Ramos (cell line): ENCODE data around the gene PSMD5.

Experiments
- in situ Hi-C: fragments of 300-500 bp; cut with MboI; formaldehyde crosslinking; loops from one replicate; pipeline ENCODE4 v1.14.3; 2022; ENCODE audit warnings: low sequenced_read_pairs; ENCODE audit not compliant: unreplicated experiment

The PSMD5 gene

GRCh38 chr9:120860083-120860482 lies 17.4 kb upstream of the PSMD5 start:
- in situ Hi-C loops, result no loop called here

GRCh38 chr9:120859361-120859760 lies 16.6 kb upstream of the PSMD5 start:
- in situ Hi-C loops, result no loop called here

- in situ Hi-C loops, result no loop called here
Measured at GRCh38 chr9:120857902-120858301, 15.2 kb upstream of the PSMD5 start.

- in situ Hi-C loops, result no loop called here
Measured at GRCh38 chr9:120857481-120857880, 14.8 kb upstream of the PSMD5 start.

- in situ Hi-C loops, result no loop called here
Measured at GRCh38 chr9:120856700-120857099, 14.0 kb upstream of the PSMD5 start.

- in situ Hi-C loops, result no loop called here
Measured at GRCh38 chr9:120855827-120856670, 13.3 kb upstream of the PSMD5 start.

GRCh38 chr9:120854596-120855327 lies 12.0 kb upstream of the PSMD5 start:
- in situ Hi-C loops, result no loop called here

- in situ Hi-C loops, result no loop called here
Measured at GRCh38 chr9:120853198-120853597, 10.5 kb upstream of the PSMD5 start.

- in situ Hi-C loops, result no loop called here
Measured at GRCh38 chr9:120852240-120853010, 9.7 kb upstream of the PSMD5 start.

- in situ Hi-C loops, result no loop called here
Measured at GRCh38 chr9:120851449-120851848, 8.7 kb upstream of the PSMD5 start.

- in situ Hi-C loops, result no loop called here
Measured at GRCh38 chr9:120850315-120850714, 7.6 kb upstream of the PSMD5 start.

- in situ Hi-C loops, result no loop called here
Measured at GRCh38 chr9:120846906-120847305, 4.2 kb upstream of the PSMD5 start.

- in situ Hi-C loops, result no loop called here
Measured at GRCh38 chr9:120846251-120846889, 3.6 kb upstream of the PSMD5 start.

- in situ Hi-C loops, result no loop called here
Measured at GRCh38 chr9:120845255-120845654, 2.5 kb upstream of the PSMD5 start.

- in situ Hi-C loops, result no loop called here
Measured at GRCh38 chr9:120841930-120842684, 615 bp downstream of the PSMD5 start.

- in situ Hi-C loops, result no loop called here
Measured at GRCh38 chr9:120839146-120839545, 3.6 kb downstream of the PSMD5 start.

GRCh38 chr9:120837921-120838320 lies 4.8 kb downstream of the PSMD5 start:
- in situ Hi-C loops, result no loop called here

GRCh38 chr9:120833325-120833724 lies 9.4 kb downstream of the PSMD5 start:
- in situ Hi-C loops, result no loop called here

GRCh38 chr9:120832807-120833206 lies 9.9 kb downstream of the PSMD5 start:
- in situ Hi-C loops, result no loop called here

GRCh38 chr9:120830865-120831264 lies 11.9 kb downstream of the PSMD5 start:
- in situ Hi-C loops, result no loop called here
